Measurements from ENCODE around the gene PPP1R14C.

Gene PPP1R14C

GRCh38 chr6:150258381-150258780 is 115.5 kb downstream of the PPP1R14C start:
- TF ChIP-seq CREB1 (IDR thresholded peaks at IDR 0.05; ENCODE audit: low read depth), result no peak
- TF ChIP-seq TAF1 (IDR thresholded peaks at IDR 0.05; ENCODE audit: low read depth), result no peak
- TF ChIP-seq EGR1 (IDR thresholded peaks at IDR 0.05), result no peak
- no peak for TF ChIP-seq YY1 (IDR thresholded peaks at IDR 0.05; ENCODE audit: low read depth)
- TF ChIP-seq FOXM1 (IDR thresholded peaks at IDR 0.05; ENCODE audit: borderline replicate concordance, low read depth), result no peak
- no peak for TF ChIP-seq TCF12 (IDR thresholded peaks at IDR 0.05; ENCODE audit: low read depth)
- no peak for TF ChIP-seq ZBTB7A (IDR thresholded peaks at IDR 0.05; ENCODE audit: low read depth)
- TF ChIP-seq, protein P1, sequence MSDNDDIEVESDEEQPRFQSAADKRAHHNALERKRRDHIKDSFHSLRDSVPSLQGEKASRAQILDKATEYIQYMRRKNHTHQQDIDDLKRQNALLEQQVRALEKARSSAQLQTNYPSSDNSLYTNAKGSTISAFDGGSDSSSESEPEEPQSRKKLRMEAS (IDR thresholded peaks at IDR 0.05), result no peak
- no peak for TF ChIP-seq TEAD4 (IDR thresholded peaks at IDR 0.05)
- no peak for TF ChIP-seq CEBPB (IDR thresholded peaks at IDR 0.05)

DNA sequence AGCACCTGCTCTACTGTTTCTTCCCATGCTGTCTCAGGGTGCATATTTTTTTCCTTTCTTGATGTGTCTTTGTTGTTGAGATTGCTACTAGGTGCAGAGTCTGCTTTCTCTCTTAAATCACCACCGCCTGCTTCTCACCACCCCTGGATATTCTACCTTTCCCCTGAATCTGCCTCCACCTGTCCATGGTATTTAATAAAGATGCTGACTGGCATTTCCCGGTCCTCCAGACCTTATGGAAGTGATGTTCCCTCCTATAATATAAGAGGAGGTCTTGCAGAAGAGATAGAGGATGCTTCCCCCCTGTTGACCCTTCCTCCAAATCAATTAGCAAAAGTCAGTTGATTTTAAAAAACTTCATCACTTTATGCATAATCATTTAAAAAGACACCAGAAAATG is 118.1 kb downstream of the PPP1R14C start:
- TF ChIP-seq, protein P2, sequence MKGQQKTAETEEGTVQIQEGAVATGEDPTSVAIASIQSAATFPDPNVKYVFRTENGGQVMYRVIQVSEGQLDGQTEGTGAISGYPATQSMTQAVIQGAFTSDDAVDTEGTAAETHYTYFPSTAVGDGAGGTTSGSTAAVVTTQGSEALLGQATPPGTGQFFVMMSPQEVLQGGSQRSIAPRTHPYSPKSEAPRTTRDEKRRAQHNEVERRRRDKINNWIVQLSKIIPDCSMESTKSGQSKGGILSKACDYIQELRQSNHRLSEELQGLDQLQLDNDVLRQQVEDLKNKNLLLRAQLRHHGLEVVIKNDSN (IDR thresholded peaks at IDR 0.05), result no peak
- no peak for TF ChIP-seq RAD21 (IDR thresholded peaks at IDR 0.05; ENCODE audit: low read depth)

DNA sequence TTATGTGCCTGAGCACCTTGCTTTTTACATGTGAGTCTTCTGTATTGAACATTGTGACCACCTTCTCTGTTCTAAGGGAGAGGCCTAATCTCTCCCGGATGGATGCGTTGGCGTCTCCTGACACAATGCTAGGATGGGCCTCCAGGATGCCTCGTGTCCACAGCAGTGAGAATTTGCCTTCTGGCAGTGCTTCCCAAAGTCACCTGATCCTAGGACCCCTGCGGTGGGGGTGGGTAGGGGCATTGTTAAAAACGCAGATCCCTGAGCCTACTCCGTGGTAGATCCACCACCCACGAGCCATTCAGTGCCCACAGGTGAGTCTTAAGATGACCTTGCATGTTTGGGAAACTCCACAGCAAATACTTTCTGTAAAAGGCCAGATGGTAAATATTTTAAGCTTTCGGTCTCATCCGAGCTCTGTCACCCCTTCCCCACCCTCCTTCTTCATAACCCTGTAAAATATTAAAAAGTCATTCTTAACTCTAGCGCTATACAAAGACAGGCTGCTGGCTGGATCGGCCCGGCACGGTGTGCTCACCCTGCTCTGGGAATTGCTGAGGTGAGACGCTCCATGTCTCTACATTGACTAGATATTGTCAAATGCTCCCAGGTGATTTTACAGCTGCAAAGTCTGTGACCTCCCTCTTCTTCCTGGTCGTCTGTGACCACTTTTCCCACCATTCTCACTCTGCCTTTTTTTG is 119.3 kb downstream of the PPP1R14C start:
- TF ChIP-seq YY1 (IDR thresholded peaks at IDR 0.05; ENCODE audit: low read depth), result no peak
- TF ChIP-seq, protein P2 (IDR thresholded peaks at IDR 0.05), result peak; percentile 51
- TF ChIP-seq TEAD4 (IDR thresholded peaks at IDR 0.05), result 0 out of 2 replicates have a peak, but pooled peaks have one; percentile 10
- TF ChIP-seq TCF12 (IDR thresholded peaks at IDR 0.05; ENCODE audit: low read depth), result 0 out of 2 replicates have a peak, but pooled peaks have one; percentile 33
- TF ChIP-seq, protein P3, sequence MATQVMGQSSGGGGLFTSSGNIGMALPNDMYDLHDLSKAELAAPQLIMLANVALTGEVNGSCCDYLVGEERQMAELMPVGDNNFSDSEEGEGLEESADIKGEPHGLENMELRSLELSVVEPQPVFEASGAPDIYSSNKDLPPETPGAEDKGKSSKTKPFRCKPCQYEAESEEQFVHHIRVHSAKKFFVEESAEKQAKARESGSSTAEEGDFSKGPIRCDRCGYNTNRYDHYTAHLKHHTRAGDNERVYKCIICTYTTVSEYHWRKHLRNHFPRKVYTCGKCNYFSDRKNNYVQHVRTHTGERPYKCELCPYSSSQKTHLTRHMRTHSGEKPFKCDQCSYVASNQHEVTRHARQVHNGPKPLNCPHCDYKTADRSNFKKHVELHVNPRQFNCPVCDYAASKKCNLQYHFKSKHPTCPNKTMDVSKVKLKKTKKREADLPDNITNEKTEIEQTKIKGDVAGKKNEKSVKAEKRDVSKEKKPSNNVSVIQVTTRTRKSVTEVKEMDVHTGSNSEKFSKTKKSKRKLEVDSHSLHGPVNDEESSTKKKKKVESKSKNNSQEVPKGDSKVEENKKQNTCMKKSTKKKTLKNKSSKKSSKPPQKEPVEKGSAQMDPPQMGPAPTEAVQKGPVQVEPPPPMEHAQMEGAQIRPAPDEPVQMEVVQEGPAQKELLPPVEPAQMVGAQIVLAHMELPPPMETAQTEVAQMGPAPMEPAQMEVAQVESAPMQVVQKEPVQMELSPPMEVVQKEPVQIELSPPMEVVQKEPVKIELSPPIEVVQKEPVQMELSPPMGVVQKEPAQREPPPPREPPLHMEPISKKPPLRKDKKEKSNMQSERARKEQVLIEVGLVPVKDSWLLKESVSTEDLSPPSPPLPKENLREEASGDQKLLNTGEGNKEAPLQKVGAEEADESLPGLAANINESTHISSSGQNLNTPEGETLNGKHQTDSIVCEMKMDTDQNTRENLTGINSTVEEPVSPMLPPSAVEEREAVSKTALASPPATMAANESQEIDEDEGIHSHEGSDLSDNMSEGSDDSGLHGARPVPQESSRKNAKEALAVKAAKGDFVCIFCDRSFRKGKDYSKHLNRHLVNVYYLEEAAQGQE (IDR thresholded peaks at IDR 0.05; ENCODE audit: low read depth), result no peak
- no peak for TF ChIP-seq FOXM1 (IDR thresholded peaks at IDR 0.05; ENCODE audit: borderline replicate concordance, low read depth)
- TF ChIP-seq, protein P1 (IDR thresholded peaks at IDR 0.05), result peak; percentile 27; the same call in 1 of the 2 replicates
- TF ChIP-seq CREB1 (IDR thresholded peaks at IDR 0.05; ENCODE audit: low read depth), result no peak
- TF ChIP-seq EP300 (IDR thresholded peaks at IDR 0.05; ENCODE audit: borderline replicate concordance), result peak; percentile 65

DNA sequence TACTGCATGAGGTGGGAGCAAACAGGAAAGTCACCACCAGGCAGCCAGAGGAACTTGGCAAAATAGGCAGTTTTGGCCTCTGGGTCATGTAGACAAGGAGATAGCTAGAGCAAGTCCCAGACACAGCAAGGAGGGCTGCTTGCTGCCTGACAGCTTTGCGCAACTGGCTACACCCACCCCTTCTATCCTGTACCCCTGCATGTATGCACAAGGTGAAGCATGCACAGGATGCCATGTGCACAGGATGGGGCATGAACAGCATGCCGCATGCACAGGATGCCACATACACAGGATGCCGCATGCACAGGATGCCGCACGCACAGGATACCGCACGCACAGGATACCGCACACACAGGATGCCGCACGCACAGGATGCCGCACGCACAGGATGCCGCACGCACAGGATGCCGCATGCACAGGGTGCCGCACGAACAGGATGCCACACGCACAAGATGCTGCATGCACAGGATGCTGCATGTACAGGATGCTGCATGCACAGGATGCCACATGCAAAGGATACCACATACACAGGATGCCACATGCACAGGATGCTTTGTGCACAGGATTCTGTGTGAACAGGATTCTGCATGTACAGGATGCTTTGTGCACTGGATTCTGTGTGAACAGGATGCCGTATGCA is 121.0 kb downstream of the PPP1R14C start:
- TF ChIP-seq NFIC (IDR thresholded peaks at IDR 0.05), result no peak
- no peak for TF ChIP-seq RAD21 (IDR thresholded peaks at IDR 0.05; ENCODE audit: low read depth)
- no peak for TF ChIP-seq ZBTB7A (IDR thresholded peaks at IDR 0.05; ENCODE audit: low read depth)
- TF ChIP-seq, protein P2 (IDR thresholded peaks at IDR 0.05), result no peak
- no peak for TF ChIP-seq CREB1 (IDR thresholded peaks at IDR 0.05; ENCODE audit: low read depth)
- TF ChIP-seq CEBPB (IDR thresholded peaks at IDR 0.05), result no peak
- TF ChIP-seq, protein P1 (IDR thresholded peaks at IDR 0.05), result no peak
- no peak for TF ChIP-seq EP300 (IDR thresholded peaks at IDR 0.05; ENCODE audit: borderline replicate concordance)
- TF ChIP-seq, protein P3 (IDR thresholded peaks at IDR 0.05; ENCODE audit: low read depth), result no peak

DNA sequence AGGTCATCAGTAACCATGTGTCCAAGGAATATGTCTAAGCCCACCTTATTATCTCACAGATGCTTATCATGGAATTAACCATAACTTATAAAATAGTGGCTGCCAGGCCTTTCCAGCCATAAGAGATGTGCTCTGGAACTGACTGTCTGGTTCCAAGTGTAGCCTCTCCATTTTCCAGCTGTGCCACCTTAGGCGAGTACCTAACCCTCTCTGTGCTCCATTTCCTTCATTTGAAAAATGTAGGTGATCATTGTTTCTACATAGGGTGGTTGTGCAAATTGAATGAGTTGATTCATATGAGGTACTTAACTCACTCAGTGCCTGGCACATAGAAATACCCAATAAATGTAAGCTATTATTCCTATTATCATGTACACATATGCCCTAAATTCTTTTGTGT is 123.5 kb downstream of the PPP1R14C start:
- TF ChIP-seq FOXM1 (IDR thresholded peaks at IDR 0.05; ENCODE audit: borderline replicate concordance, low read depth) (no peak), NFIC (IDR thresholded peaks at IDR 0.05) (no peak), RAD21 (IDR thresholded peaks at IDR 0.05; ENCODE audit: low read depth) (no peak), TEAD4 (IDR thresholded peaks at IDR 0.05) (no peak), EP300 (IDR thresholded peaks at IDR 0.05; ENCODE audit: borderline replicate concordance) (no peak), YY1 (IDR thresholded peaks at IDR 0.05; ENCODE audit: low read depth) (no peak), TAF1 (IDR thresholded peaks at IDR 0.05; ENCODE audit: low read depth) (no peak)
- TF ChIP-seq, protein P3 (IDR thresholded peaks at IDR 0.05; ENCODE audit: low read depth), result no peak
- TF ChIP-seq, protein P1 (IDR thresholded peaks at IDR 0.05), result no peak

Data from Ishikawa (cell line).